K562 (cell line): ENCODE results near the gene TXNIP. TPM values are rescaled to one million over a fixed set of nuclear protein-coding genes. Genes with fewer than 3 reads are reported as not detected.

ENCODE experiments used
- ATF1 ChIP-seq, 2 experiments: fragments of 450-650 bp in 1 of 2; IDR thresholded peaks; 2 replicates each; pipeline ENCODE4 v1.6.1; 2016; ENCODE audit warnings: missing compliant biosample characterization in 1 of 2, missing genetic modification characterization in 1 of 2
- ATF4 ChIP-seq: fragments of 450-650 bp; formaldehyde crosslinking; IDR thresholded peaks from 2 replicates; pipeline ENCODE4 v1.4.0; 2022; ENCODE audit warnings: mild to moderate bottlenecking, moderate library complexity
- CSDE1 ChIP-seq, 2 experiments: fragments of 450-650 bp; IDR thresholded peaks; 2 replicates each; pipeline ENCODE4 v1.6.1; 2016; ENCODE audit warnings: mild to moderate bottlenecking in 1 of 2
- DDX20 ChIP-seq: fragments of 450-650 bp; IDR thresholded peaks from 2 replicates; pipeline ENCODE4 v1.6.1; 2016; ENCODE audit warnings: missing genetic modification characterization, low read depth, mild to moderate bottlenecking, missing compliant biosample characterization, moderate library complexity
- ERF ChIP-seq: fragments of 450-650 bp; formaldehyde crosslinking; IDR thresholded peaks from 2 replicates; pipeline ENCODE4 v1.4.0; 2020; ENCODE audit warnings: mild to moderate bottlenecking, mixed read lengths
- EZH2 ChIP-seq: IDR thresholded peaks from 2 replicates; pipeline ENCODE4 v1.6.1; 2012; ENCODE audit warnings: low read depth, mild to moderate bottlenecking, inconsistent platforms, low read length, borderline replicate concordance
- ILF3 ChIP-seq: fragments of 450-650 bp; IDR thresholded peaks from 2 replicates; pipeline ENCODE4 v1.6.1; 2018; ENCODE audit warnings: antibody characterized with exemption, mild to moderate bottlenecking, moderate library complexity, borderline replicate concordance
- MAFF ChIP-seq: IDR thresholded peaks from 2 replicates; pipeline ENCODE4 v1.6.1; 2012; ENCODE audit warnings: low read length, improper control_type of control experiment
- MYC ChIP-seq, 2 experiments: fragments of 250-450 bp in 1 of 2; sonication (Bioruptor Pico) in 1 of 2; IDR thresholded peaks; 2 replicates each; pipeline versions ENCODE4 v1.5.1 to v1.6.1; 2012 to 2021; ENCODE audit warnings: low read depth in 2 of 2, borderline replicate concordance in 1 of 2, improper control_type of control experiment in 1 of 2, low read length in 1 of 2, mild to moderate bottlenecking in 1 of 2, moderate library complexity in 1 of 2
- PHF21A ChIP-seq: fragments of 450-650 bp; IDR thresholded peaks from 2 replicates; pipeline ENCODE4 v1.6.1; 2017; ENCODE audit warnings: low read depth, borderline replicate concordance
- POLR2B ChIP-seq: fragments of 450-650 bp; IDR thresholded peaks from 2 replicates; pipeline ENCODE4 v1.6.1; 2018; ENCODE audit warnings: low read depth; ENCODE audit not compliant: partially characterized antibody
- RFX7 ChIP-seq: fragments of 250-450 bp; sonication (Bioruptor Pico); IDR thresholded peaks from 2 replicates; pipeline ENCODE4 v1.5.1; 2021; ENCODE audit warnings: mild to moderate bottlenecking
- SAP30 ChIP-seq: fragments of 200-600 bp; sonication (generic); IDR thresholded peaks from 2 replicates; pipeline ENCODE4 v1.6.1; 2012; ENCODE audit warnings: borderline replicate concordance, low read depth, mild to moderate bottlenecking, moderate library complexity, low read length, control low read depth, inconsistent platforms; ENCODE audit not compliant: insufficient read depth, poor library complexity, severe bottlenecking
- TARDBP ChIP-seq: fragments of 450-650 bp; IDR thresholded peaks from 2 replicates; pipeline ENCODE4 v1.6.1; 2016
- ZBTB49 ChIP-seq: sonication (generic); formaldehyde crosslinking; IDR thresholded peaks from 2 replicates; pipeline ENCODE4 v1.8.0; 2022; ENCODE audit warnings: missing genetic modification reagents, mild to moderate bottlenecking, borderline replicate concordance
- ZFPM2 ChIP-seq: fragments of 250-450 bp; sonication (Bioruptor Pico); IDR thresholded peaks from 2 replicates; pipeline ENCODE4 v1.5.1; 2022; ENCODE audit warnings: mild to moderate bottlenecking
- ZNF316 ChIP-seq: fragments of 450-650 bp; IDR thresholded peaks from 2 replicates; pipeline ENCODE4 v1.6.1; 2016
- polyA plus RNA-seq, 8 experiments: library from polyadenylated mRNA; depleted of rRNA in 4 of 8; stranded (reverse) in 5 of 8; unstranded in 3 of 8; fragments of >200 nt; fragmentation: Nextera tagmentation in 2 of 8; fragmentation: Illumina TruSeq in 1 of 8; extraction: Ambion mirVana in 2 of 8; extraction: Trizol in 1 of 8; gene quantifications; 2 replicates each; pipeline versions ENCODE4 v1.2.1 to v1.2.3, GENCODE V29; 2011 to 2014; ENCODE audit warnings: inconsistent platforms in 1 of 8, missing spikeins in 1 of 8
- total RNA-seq, 7 experiments: library from RNA; depleted of rRNA in 6 of 7; stranded (reverse); fragments of >200 nt in 6 of 7; fragmentation: Illumina TruSeq in 2 of 7; extraction: Trizol in 2 of 7; gene quantifications; 2 replicates each; pipeline versions ENCODE4 v1.2.1 to v1.2.3, GENCODE V29; 2011 to 2021; ENCODE audit warnings: low replicate concordance in 1 of 7
- TF ChIP-seq, protein P1 (sequence below): sonication (generic); formaldehyde crosslinking; IDR thresholded peaks from 2 replicates; pipeline ENCODE4 v1.8.1; 2023; ENCODE audit warnings: mild to moderate bottlenecking, missing genetic modification reagents

Gene TXNIP
- total and polyA plus RNA-seq, 9 of the 15 experiments (the other 6 are each of a cell fraction or from before 2014, with no cell fraction given), result 120 to 499 (median 257) TPM

DNA sequence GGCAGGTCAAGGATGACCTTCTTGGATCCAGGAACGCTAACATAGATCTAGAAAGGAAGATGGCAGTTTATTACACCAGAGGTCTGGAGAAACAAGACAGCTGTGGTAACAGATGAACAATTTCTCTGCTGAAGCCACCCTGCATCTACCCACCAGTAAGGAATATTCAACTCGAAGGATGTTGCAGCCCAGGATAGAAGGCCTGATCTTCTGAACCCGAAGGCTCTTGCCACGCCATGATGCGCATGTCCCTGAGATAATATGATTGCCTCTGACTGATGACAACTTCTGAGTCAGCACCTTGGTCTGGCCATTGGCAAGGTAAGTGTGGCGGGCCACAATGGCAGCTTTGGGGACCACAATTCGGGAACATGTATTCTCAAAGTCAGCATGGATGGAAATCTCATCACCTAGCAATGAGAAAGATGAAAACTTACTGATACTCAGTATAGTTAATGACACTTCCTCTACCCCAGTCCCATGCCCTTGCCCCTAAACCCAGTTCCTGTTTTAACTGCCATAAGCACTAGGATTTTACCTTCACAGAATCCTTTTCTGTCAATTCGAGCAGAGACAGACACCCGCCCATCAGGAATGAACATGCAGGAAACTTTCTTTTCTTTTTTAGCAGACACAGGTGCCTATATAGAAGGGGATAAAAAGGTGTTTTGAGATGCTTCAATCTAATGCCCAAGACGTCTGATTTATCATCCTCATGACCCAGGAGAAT lies 1.8 kb downstream of the TXNIP start (continued):
- TF ChIP-seq ATF4 (CRISPR knock-in tag) (0 out of 2 replicates have a peak, but pooled peaks have one; percentile 39), DDX20 (tag) (no peak), POLR2B (peak; percentile 41), PHF21A (0 out of 2 replicates have a peak, but pooled peaks have one; percentile 21), ZNF316 (peak; percentile 92), ATF1 (CRISPR knock-in tag; IDR thresholded peaks at IDR 0.05) (no peak), ATF1 (tag; IDR thresholded peaks at IDR 0.05) (peak; percentile 40; the same call in 1 of the 2 replicates), ILF3 (0 out of 2 replicates have a peak, but pooled peaks have one; percentile 15), ZFPM2 (CRISPR knock-in tag) (peak; percentile 88; the same call in 1 of the 2 replicates), SAP30 (peak; percentile 32), MYC (IDR thresholded peaks at IDR 0.05; ENCODE audit: low read depth, low read length) (peak; percentile 16; the same call in 1 of the 2 replicates), MYC (CRISPR knock-in tag; IDR thresholded peaks at IDR 0.05; ENCODE audit: borderline replicate concordance, low read depth) (no peak), MAFF (peak; percentile 71), TARDBP (no peak), CSDE1 (IDR thresholded peaks at IDR 0.05) (0 out of 4 replicates have a peak, but pooled peaks of 1 of the 2 experiments have one; percentile 30), ERF (CRISPR knock-in tag) (peak; percentile 89), RFX7 (CRISPR knock-in tag) (0 out of 2 replicates have a peak, but pooled peaks have one; percentile 48), EZH2 (no peak), ZBTB49 (CRISPR knock-in tag) (no peak)
- TF ChIP-seq, protein P1, sequence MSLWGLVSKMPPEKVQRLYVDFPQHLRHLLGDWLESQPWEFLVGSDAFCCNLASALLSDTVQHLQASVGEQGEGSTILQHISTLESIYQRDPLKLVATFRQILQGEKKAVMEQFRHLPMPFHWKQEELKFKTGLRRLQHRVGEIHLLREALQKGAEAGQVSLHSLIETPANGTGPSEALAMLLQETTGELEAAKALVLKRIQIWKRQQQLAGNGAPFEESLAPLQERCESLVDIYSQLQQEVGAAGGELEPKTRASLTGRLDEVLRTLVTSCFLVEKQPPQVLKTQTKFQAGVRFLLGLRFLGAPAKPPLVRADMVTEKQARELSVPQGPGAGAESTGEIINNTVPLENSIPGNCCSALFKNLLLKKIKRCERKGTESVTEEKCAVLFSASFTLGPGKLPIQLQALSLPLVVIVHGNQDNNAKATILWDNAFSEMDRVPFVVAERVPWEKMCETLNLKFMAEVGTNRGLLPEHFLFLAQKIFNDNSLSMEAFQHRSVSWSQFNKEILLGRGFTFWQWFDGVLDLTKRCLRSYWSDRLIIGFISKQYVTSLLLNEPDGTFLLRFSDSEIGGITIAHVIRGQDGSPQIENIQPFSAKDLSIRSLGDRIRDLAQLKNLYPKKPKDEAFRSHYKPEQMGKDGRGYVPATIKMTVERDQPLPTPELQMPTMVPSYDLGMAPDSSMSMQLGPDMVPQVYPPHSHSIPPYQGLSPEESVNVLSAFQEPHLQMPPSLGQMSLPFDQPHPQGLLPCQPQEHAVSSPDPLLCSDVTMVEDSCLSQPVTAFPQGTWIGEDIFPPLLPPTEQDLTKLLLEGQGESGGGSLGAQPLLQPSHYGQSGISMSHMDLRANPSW (CRISPR knock-in tag), result peak; percentile 46; the same call in 1 of the 2 replicates
